GM18511 (cell line): ENCODE results near the gene RREB1.

Source experiments
- ATAC-seq: cut with Tn5 transposase; IDR thresholded peaks from one replicate; pipeline ENCODE4 v1.9.1; 2021; ENCODE audit warnings: mild to moderate bottlenecking, moderate library complexity; ENCODE audit not compliant: unreplicated experiment

Gene RREB1, protein sequence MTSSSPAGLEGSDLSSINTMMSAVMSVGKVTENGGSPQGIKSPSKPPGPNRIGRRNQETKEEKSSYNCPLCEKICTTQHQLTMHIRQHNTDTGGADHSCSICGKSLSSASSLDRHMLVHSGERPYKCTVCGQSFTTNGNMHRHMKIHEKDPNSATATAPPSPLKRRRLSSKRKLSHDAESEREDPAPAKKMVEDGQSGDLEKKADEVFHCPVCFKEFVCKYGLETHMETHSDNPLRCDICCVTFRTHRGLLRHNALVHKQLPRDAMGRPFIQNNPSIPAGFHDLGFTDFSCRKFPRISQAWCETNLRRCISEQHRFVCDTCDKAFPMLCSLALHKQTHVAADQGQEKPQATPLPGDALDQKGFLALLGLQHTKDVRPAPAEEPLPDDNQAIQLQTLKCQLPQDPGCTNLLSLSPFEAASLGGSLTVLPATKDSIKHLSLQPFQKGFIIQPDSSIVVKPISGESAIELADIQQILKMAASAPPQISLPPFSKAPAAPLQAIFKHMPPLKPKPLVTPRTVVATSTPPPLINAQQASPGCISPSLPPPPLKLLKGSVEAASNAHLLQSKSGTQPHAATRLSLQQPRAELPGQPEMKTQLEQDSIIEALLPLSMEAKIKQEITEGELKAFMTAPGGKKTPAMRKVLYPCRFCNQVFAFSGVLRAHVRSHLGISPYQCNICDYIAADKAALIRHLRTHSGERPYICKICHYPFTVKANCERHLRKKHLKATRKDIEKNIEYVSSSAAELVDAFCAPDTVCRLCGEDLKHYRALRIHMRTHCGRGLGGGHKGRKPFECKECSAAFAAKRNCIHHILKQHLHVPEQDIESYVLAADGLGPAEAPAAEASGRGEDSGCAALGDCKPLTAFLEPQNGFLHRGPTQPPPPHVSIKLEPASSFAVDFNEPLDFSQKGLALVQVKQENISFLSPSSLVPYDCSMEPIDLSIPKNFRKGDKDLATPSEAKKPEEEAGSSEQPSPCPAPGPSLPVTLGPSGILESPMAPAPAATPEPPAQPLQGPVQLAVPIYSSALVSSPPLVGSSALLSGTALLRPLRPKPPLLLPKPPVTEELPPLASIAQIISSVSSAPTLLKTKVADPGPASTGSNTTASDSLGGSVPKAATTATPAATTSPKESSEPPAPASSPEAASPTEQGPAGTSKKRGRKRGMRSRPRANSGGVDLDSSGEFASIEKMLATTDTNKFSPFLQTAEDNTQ (N-terminal part only)

DNA sequence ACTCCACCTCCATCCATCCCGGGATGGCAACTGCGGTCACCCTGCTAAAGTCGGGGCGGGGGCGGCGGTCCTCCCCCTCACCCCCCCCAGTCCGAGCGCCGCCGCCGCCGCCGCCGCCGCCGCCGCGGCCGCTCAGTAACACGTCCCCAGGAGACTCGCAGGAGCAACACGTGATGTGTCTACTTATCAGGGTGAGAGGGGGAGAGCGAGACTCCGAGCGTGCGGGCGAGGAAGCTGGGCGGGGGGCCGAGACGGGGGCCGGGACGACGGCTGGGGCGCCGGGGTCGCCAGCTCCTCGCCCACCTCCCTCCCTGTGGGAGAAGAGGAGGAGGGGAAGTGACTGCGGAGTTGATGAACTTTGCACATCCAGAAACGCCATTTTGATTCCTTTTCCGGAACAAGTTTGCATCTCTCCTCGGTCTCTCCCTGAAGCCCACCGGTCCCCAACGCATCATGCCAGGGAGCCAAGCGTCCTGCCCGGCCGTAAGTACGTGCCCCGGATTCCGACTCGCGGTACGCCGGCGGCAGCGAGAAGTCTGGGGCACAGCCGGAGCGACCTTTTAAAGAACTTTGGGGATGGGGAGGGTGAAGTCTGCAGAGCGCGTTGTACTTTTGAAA is at the start of gene RREB1:
Gene RREB1 (plus strand): TSS at position 384 of the 618 bp plus-strand sequence. CDS start 73,951 bp downstream, outside the sequence.
- ATAC-seq = peak; percentile 60

DNA sequence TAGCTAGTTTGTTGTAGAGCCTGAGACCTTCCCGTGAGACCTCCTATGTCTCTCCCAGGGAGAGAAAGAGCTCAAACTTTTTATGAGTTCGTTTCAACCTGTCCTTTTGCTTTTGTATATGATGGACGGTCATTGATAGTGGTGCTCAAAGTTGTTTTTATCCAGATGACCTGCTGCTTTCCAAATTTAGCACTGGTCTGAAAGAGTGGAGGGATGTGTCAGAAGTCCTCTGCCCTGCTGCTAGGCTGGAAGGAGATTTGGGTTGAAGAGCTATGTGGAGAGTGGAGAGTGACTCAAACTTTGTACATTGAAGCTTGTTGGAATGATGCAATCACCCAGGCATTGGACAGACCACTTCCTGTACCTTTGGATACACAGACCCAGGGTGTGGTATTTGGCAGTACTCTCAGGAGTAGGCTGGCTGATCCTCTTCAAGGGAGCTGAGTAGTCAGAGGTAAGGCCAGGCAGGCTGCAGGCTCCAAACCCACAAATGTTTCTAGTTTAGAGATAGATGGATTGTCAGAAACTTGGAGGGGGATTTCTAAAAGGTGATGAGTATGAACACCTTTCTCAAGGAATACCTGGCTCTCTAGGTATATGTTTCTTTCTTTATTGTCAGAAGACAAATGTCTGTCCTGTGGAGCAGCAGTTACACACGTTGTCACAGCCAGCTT is 49.4 kb upstream of the RREB1 start:
- no peak for ATAC-seq

DNA sequence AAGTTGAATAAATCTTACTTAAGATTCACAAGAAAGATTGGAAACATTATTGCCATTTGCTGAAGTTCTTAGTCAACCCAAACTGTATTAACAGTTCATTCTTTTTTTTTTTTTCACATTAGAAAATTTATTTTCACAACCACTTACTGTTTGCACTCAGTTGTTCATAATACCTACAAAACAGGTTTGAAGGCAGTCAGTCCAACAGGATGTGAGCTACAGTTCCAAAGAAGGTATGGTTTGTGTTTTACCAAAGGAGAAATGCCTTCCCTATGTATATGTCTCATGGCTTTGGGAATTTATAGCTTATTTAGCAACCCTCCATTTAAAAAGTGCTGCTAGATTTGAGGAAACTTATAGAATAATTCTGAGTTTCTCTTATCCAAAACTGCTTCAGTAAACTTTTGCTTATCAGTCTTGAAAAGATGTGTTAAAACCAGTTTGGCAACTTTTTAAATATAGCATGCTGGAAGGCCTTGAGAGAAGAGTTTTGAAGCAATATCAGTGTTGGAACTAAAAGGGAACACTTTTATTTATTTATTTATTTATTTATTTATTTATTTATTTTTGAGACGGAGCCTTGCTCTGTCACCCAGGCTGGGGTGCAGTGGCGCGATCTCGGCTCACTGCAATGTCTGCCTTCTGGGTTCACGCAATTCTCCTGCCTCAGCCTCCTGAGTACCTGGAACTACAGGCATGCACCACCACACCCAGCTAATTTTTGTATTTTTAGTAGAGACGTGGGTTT is 46.8 kb upstream of the RREB1 start:
- no peak for ATAC-seq

DNA sequence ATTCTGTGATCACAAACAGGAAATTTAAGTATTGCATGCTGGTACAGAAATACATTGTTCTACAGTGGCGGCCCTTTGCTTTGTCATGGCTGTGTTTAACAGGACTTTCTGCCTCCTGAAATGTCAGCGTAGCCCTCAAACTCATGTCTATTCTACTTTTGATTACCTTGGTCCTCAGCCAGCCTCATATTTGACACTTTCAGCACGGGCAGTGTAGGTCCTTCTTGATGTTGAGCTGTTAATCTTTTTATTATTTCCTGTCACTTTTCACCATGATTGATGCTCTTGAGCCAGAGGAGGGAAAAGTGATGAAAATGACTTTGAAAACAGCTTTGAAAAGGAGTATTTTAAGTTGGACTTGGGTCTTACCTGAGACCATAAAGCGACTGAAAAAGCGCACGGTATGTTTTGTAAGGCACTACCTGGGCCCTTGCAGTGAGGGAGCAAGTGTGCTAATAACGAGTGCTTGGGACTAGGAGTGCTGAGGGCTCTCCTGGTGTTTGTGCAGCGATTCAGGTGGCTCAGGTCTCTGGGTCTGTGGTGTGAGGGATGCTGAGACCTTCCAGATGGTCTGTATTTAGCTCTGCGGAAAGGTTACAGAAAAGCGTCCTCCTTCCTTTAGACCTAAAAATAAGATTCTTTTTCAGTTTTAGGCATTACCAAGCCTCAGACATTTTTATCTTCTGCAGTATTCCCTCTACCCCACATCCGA is 45.2 kb upstream of the RREB1 start:
- no peak for ATAC-seq

DNA sequence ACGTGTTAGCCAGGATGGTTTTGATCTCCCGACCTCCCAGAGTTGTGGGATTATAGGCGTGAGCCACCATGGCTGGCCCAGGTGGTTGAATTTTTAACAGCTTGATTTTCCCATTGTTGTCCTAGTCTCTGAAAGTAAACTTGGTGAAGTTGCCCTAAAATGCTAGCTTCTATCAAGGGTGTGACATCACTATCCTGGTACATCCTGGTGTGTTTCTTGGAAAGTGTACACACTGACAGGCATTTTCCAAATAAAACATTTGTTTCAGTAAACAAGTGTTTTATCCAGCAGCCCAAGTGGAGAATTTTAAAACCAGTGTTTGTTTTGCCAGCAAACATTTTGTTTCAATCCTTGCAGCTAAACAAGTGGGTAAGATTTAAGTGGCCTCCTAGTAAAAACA is 40.5 kb upstream of the RREB1 start:
- no peak for ATAC-seq

DNA sequence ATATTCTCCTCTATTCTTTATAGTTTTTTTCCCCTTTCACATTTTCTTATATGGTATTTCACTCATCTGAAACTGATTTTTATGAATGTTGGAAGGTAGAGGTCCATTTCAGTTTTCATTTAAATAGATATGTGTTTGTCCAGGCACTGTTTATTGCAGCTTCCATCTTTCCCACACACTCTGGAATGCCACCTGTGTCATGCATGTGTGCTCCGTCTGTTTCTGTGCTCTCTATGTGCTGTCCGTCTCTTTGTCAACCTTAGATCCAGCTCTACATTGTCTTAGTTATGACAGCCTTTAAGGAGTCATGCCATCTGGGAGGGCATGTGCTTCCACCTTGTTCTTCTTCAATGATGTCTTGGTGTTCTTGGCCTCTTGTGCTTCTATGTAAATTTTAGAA is 36.4 kb upstream of the RREB1 start:
- no peak for ATAC-seq

DNA sequence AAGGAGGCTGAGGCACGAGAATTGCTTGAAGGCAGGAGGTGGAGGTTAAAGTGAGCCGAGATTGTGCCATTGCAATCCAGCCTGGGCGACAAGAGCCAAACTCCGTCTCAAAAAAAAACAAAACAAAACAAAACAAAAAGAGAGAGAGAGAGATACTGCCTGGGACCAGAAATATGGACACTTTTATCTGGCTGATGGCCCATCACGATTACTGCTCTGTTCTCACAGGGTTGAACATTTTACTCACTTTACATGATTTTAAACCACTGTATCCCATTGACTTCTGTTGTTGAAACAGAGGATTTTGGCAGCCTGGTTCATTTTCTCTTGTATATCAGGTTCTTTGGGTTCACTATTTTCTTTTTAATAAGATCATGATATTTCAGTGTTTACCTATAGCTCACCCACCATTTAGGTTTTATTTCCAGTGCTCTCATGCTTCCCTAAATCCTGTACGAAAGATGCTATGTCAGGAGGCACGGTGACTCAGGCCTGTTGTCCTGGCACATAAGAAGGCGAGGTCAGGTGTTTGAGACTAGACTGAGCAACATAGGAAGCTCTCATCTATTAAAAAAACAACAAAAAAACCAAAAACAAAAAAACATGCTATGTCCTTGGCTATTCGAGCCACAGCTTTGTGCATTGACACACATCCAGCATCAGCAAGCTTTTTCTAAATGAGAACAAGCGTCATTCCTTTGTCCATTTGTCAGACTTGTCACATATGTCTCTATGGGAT is 34.5 kb upstream of the RREB1 start:
- ATAC-seq = peak; percentile 39

DNA sequence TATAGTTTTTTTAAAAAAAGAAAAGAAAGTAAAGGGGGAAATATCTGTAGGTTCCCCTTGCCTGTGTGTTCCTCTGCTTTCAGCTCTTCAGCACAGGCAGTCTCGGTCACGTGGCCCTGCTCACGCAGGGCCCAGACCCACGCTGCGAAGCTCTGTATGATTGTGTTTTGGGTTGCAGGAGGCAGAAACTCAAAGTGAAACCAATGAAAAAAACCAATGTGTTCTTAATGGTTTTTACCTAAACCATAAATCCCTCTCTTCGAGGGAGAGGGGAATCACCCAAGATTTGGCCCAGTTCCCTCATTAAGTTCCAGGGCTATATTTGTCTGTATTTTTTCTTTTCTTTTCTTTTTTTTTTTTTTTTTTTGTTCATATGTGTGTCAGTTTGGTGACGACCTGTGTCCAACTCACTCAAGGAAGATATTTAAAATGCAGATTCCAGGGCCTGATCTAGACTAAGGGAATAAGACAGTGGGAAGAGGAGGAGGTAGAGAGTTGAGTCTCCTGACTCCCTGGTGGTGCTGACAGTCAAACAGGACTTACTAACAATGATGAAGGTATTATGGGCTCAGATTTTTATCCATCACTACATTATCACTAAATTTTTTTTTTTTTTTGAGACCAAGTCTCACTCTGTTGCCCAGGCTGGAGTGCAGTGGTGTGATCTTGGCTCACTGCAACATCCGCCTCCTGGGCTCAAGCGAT is 33.8 kb upstream of the RREB1 start:
- peak; percentile 97 for ATAC-seq

DNA sequence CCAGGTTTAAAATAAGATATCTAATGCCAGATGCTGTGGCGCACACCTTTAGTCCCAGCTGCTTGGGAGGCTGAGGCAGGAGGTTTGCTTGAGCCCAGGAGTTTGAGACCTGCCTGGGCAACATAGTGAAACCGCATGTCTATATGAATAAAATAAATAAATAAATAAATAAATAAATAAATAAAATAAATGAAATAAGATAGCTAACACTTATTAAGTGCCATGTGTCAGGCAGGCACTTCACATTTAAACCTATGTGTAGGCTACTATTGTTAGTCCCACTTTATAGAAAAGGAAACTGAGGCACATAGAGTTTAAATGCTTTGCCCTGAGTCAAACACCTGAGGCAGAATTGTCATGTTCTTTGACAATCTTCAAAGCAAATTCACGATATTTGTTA is 32.9 kb upstream of the RREB1 start:
- no peak for ATAC-seq

DNA sequence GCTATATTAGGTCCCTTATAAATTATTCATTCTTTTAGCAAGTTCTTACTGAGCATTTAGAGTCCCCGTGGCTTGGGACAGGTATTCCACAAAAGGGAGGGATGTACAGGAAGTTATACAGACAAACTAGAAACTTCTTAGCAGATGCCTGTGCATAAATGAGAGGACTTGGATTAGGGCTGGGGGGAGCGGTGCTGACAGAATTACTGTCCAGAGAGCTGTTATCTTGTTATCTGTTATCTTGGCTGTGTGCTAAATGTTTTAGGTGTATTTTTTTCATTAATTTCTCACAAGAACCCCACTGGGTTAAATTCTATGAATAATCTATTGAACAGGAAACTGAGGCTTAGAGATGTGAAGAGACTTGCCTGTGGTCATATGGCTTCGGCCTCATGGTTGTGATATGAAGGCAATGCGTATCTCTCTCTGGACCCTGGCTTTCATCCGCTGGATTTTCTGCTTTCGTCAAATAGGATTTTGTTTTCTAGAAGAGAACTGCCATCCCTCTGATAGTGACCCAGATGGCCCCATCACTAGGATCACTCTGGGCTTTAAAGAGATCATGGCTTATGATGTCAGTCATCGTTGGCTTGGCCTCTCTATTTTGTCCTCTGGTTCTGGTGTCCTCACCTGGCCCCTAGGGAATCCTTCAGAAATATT is 32.3 kb upstream of the RREB1 start:
- ATAC-seq = no peak

DNA sequence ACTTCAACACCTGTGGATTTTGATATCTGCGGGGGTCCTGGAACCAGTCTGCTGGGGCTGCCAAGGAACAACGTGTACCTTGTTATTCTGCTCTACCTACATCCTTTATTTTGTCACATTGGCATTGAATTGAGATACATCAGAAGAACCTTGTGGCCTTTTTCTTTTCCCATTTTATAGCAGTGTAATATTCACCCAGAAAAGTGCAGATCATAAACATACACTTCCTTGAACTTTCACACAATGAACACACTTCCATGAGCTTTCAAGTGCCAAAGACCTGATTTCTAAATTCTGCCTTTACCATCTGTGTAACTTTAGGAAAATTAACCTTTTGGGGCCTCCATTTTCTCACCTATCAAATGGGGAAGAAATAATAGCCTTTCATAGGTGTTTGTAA is 29.9 kb upstream of the RREB1 start:
- no peak for ATAC-seq

DNA sequence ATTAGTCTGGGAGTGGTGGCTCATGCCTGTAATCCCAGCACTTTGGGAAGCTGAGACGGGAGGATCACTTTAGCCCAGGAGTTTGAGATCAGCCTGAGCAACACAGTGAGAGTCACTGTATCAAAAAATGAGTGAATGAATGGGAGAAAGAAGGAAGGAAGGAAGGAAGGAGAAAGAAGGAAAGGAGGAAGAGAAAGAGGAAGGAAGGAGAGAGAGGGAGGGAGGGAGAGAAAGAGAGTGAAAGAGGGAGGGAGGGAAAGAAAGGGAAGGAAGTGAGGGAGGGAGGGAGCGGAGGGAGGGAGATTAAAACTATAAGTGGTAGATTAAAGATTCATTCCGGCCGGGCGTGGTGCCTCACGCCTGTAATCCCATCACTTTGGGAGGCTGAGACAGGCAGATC is 28.9 kb upstream of the RREB1 start:
- ATAC-seq = no peak

DNA sequence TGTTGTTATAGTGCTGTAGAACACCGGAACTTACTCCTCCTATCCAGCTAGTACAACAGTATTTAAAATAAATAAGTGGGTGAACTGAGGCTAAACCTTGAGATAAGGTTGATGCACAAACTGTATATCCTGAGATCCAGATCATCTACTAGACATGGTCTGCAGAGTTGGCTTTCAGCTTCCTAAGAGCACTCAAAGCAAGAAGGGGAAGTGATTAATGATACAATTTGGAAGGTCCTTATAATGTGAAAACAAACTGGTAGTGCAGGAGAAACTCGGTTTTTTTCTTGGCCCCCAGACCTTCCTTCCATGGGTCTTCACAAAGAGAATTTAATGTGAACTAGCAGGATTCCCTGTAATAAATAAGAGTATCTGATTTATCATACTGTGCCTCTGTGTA is 27.4 kb upstream of the RREB1 start:
- no peak for ATAC-seq

DNA sequence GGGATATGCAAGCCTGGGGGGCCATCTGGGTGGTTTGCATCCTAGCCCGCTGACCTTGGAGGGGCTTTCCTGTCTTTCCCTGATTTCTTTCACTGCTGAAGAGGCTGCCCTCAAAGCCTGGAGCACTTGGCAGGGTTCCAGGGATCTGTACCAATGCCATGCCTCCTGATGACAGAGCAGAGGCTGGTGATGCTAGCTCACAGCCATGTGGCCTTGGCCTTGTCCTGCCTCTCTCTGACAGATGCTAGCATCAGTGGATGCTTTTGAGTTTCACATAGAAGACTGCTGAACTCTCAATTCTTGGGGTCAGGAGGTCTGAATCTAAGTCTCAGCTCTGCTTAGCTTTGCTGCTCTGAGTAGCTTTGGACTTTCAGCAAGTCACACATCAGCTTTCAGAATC is 21.9 kb upstream of the RREB1 start:
- ATAC-seq = peak; percentile 40

DNA sequence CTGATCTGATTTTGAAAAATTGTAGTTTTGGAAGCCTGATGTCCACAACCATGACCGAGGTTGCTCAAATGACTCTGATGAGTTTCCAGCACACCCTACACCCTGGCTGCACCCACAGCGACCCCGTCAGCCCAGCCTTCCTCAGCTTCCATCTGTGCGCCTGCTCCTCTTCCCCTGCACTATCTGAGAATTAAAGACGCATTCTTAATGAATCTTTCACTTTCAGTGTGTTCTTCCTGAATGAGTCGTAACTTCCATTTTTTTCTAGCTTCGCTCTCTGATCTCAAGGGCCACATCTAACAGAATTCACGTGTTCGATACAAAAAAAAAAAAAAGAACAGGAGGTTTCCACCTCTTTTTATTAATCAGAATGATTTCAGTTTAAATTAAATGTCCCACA is 21.3 kb upstream of the RREB1 start:
- ATAC-seq = peak; percentile 76

DNA sequence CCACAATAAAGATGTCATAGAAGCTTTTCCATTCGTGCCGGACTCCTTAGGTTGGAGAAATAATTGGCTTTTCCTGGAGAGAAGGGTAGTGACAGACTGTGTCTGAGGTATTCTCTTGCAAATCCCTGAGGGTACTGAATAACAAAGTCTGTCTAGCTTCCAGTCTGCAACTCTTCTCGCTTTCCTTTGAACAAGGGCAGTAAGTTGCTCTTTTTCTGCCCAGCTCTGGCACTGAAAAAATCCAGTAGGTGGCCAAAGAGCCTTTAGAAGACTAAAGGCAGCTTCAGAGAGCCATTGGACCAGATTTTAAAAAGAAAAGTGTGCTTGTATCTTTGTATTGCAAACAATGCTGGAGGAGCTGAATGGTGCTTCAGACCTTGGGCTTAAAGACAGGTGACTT is 20.7 kb upstream of the RREB1 start:
- ATAC-seq = peak; percentile 10

DNA sequence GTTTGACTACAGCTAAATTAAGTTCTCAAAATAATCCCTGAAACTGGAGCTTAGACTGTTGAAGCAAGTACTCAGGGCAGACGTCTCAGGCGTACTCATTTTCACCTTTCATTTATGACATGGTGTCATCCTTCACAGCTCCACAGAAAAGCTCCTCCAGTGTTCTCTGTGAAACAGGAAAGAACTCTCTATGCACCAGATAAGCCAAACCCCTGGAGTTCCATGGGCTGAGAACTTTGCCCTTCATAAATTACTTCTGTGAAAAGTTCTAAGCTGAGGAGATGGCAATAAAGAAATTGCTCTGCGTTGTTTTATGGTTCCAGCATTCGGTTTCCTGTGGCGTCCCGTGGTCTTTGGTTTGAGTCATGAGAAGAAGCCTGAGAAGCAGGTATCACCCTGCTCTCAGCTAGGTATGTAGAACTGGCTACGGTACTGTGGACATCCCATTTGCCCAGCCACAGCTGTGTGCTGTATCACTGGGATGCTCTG is 20.2 kb upstream of the RREB1 start:
- peak; percentile 64 for ATAC-seq
